ENCODE data around the gene DLG2.

DLG2 gene

DNA sequence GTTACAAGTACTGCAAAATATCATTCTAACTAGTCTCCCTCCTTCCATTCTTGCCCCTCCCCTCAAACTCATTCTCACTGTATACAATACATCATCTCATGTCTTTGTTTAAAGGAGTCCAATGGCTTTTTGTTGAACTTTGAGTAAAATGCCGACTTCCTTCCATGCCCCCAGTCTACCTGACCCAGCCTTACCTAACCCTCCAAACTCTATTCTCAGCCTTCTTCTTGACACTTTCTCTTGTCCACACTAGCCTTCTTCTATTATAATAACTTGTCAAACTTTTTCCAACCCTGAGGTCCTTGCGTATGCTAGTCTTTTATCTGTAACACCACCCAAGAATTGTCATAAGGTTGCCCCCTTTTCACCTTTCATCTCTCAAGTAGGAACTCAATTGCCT, 1329.6 kb downstream of the DLG2 start:
- no peak for DNase-seq

GRCh38 chr11:84295815-84296214, 1331.3 kb downstream of the DLG2 start:
- no peak for DNase-seq

GRCh38 chr11:84292955-84293354, 1334.2 kb downstream of the DLG2 start:
- no peak for DNase-seq

- no peak for DNase-seq
These were observed 1335.1 kb downstream of the DLG2 start for GRCh38 chr11:84292006-84292405.

GRCh38 chr11:84290647-84291046, 1336.5 kb downstream of the DLG2 start:
- DNase-seq, result no peak

- no peak for DNase-seq
These were observed 1337.7 kb downstream of the DLG2 start for GRCh38 chr11:84289381-84289906.

DNA sequence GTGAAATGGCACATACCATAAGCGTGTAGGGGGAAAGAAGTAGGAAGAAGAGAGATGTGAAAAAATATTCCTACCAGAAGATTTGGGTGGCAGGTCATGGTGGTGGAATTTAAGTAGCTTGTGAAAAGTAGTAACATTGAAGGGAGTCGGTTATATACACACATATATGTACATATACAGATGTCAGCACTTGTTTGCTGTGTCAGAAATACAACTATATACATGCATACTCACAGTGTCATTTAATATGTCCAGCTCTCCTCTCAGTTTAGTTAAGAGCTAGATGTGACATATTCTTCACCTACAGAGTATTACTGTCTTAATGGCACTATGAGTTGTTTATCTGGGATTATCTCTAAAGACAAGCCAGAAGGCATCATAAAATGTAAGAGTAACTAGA, 1353.6 kb downstream of the DLG2 start:
- no peak for DNase-seq

GRCh38 chr11:84270466-84270865, 1356.7 kb downstream of the DLG2 start:
- no peak for DNase-seq

DNA sequence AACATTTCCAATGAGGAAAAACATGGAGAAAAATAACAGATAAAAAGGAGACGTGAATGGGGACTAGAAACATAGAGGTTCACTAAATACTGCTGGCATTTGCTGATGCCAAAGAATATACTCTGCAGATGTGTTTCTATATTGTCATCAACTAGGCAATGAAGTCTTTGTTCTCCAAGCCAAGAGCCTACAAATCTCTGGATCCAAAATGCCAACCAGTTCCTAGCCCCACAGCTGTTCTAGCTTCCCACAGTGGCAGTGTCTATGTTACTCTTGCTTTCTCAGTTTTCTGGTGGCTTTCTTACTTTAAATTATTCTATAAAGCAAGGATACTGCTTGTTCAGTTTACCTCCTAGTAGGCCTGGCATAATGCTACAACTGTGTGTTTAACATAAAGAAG, 1363.1 kb downstream of the DLG2 start:
- no peak for DNase-seq

DNA sequence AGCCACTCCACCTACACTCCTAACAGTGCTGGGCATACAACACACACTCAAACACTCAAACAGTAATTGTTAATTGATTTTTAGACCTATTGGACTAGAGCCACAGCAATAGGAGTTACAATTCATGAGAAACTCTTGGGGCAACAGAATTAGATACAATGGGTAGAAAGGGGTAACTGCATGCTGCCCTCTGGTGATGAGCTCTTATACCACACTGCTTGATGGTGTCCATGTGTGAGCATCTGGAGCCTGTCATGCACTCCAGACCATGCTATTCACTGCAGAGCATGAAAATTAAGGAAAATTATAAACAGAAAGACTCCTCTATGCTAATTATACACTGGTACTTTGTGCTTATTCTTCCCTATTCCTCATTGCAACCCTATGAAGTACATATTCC, 1365.4 kb downstream of the DLG2 start:
- DNase-seq, result no peak

GRCh38 chr11:84260862-84261261, 1366.3 kb downstream of the DLG2 start:
- DNase-seq, result no peak

DNA sequence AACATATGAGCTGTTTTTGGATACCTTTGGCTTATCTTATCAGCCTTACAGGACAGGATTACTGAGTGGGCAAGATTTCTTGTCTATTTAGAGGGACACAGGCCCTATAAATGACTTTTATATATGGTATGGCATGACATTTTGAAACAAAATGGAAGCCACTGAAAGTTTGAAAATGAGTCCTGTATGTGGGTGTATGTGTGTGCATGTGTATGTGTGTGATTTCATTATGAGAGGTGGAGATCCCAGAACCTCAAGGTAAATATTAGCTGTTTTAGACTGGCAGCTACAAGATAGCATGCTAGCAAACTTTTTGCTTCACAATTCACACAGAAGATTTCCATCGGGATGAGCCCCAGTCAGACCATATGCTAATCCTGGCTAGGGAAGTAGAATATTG, 1370.5 kb downstream of the DLG2 start:
- no peak for DNase-seq

DNA sequence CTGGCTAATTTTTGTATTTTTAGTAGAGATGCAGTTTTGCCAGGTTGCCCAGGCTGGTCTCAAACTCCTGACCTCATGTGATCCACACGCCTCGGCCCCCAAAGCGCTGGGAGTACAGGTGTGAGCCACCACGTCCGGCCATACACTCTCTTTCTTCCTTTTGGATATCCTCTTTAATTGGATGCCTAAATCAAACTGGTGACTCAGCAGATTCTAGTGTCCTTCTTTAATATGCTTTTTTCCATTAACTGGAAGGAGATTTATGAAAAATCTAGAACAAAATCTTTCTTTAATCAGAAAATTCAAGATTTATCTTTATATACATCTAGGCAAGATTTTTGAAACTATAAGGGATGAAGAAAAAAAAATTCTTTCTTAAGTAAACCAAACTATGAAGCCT, 1371.7 kb downstream of the DLG2 start:
- DNase-seq, result no peak

GRCh38 chr11:84250834-84251613, 1376.1 kb downstream of the DLG2 start:
- no peak for DNase-seq

- DNase-seq, result no peak
These were observed 1377.6 kb downstream of the DLG2 start for GRCh38 chr11:84249344-84250135.

GRCh38 chr11:84247926-84248325, 1379.2 kb downstream of the DLG2 start:
- no peak for DNase-seq

DNA sequence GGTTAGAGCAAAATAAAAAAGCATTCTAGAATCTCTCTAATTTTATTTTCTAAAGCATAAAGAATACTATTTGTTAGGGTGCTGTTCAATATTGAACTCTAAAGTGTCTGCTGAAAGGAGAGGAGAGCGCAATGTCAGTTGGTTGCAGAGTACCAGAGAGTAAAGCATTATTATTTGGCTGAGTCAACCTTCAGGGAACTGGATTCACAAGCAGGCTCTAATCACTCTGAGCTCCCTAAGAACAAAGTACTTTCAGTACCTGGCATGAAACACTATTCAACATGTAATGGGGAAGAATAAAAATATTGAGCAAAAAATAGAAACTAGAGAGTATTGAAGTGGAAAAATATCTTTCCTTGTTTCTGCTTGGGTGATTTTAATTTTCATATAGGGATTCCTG, 1380.0 kb downstream of the DLG2 start:
- DNase-seq, result no peak

DNA sequence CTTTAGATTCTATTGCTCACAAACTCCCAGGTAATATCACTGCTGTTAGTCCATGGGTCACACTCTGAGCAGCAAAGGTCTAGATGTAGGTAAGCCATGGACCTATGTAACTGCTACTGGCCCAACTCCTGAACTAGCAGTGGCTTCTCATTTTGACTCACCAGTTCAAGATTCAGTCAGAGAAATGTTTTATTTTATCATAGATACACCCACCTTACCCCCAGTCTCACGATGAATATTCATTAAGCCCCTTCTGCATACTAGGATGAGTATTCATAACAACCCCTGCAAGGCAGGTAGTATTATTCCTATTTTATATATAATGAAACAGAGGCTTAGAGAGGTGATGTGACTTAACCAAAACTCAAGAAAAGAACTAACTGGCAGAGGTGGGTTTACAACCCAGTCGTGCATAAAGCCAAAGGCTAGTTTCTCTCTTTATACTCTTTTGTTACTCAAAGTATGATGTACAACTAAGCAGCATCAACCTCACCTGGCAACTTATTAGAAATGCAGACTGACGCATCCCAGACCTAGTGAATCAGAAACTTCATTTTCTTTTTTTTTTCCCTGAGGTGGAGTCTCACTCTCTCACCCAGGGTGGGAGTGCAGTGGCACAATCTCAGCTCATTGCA, 1383.4 kb downstream of the DLG2 start:
- no peak for DNase-seq

DNA sequence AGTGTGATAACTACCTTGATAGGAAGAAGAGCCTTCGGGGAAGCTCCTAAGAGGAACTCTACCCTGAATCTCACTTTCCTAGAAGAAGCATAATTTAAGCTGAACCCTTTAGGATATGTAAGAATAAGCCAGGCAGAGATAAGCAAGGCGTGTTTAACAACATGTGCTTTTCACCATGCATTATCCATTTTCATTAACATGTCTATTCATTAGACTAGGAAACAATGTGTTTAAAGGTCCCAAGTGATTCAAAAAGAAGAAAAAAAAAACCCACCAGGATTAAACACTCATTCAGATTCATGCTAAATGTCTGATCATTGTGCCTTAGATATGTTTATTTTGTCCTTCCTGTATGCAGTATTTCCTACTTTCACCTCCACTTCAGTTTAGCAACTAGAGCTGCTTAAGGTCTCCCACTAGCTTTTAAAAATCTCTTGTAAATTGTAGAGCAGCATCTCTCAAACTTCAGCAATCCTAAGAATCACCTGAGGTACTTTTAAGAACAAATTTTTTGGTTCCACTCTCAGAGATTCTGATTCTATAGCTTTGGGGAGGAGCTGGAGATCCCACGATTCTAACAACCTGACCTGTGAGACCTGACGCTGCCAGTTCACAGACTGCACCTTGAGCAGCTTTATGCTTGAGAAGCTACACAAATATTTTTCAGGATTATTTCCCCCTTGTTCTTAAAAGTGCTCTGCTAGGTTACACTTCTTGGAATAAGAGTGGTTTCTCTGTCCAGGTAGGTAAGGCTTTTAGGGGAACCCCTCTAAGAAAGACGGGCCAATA, 1385.6 kb downstream of the DLG2 start:
- no peak for DNase-seq

DNA sequence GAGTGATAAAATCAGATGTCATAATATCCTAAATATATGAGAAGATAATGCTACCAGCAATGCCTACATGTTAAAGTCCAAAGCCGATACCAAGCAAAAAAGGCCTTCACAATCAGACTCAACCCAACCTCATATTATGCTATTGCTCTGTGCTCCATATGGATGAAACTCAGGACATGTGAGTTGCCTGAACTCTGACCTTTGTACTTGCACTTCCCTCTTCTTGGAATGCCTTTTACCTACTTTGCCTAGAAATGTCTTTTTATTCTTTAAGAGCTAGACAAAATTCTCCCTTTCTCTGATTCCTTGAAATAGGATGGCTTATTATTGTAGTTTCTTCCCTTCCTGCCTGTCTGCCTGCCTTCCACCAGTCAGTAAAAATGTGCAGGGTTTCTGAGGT, 1386.3 kb downstream of the DLG2 start:
- no peak for DNase-seq

- DNase-seq, result no peak
These were observed 1390.7 kb downstream of the DLG2 start for GRCh38 chr11:84236436-84236835.

- DNase-seq, result no peak
These were observed 1392.5 kb downstream of the DLG2 start for GRCh38 chr11:84234462-84235202.

Measured in inflammatory macrophage treated with lipopolysaccharide for 4 hours (primary cell).